CD4-positive, alpha-beta T cell treated with Interleukin-10 for 1 hour (primary cell): ENCODE results near the gene C1R.

ENCODE experiments used
- DNase-seq: peaks from one replicate; pipeline ENCODE4 v3.0.0-alpha.2; 2020

C1R gene

DNA sequence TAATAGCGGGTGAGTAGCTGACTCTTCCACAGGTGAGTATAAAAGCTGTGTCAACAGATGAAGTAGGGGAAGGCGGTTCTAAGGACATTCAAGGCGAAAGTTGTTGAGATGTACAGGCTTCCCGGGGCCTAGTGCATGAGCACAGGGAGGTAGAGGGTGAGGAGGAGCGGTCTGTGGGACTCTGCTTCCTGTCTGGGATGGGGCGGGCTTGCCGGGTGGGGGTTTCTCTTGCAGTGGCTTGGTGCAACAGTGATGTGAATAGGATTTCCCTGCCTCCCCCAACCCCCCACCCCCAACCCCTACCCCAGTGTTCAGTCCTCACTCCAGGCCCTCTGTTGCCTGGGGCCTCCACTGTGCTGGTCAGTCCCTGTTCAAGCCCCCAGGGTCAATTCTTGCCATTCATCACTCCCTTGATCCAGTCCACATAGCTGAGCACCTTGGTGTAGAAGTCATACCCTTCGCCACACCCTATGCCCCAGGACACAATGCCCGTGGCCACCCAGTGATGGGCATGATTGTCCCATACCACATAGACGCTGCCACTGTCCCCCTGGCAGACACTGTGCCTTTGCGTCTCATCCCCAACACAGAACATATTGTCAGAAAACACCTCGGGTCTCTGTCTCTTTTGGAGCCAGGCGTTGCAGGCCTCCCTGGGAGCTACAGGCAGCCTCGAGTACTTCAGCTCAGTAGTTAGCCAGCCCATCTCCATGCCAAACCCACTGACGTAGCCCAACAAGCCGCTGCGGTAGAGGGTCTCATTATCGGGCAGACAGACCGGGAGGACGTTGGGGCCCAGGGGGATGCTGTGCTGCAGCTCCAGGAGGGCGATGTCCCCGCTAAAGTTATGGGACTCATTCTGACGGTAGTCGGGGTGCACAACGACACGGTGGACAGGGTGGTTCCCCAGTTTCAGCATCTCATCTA, 4.0 kb upstream of the C1R start:
- DNase-seq: no peak

DNA sequence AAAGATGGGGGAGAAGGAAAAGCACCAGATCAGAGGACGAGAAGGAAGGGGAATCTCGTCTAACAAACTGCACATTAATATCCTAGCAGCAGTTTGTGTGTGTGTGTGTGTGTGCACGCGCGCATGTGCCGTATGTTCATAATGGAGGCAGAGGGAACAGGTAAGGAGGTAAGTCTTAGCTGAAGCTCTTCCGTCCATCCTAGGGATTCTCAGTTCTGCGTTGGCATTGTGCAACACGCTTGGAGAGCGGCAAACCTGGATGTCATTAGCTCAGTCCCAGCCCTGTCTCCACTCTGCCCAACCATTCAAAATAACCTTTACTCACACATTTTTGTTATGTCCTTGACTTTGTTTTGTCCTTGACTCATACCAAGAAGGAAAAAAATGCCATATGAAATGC, 1.6 kb upstream of the C1R start:
- no peak for DNase-seq

DNA sequence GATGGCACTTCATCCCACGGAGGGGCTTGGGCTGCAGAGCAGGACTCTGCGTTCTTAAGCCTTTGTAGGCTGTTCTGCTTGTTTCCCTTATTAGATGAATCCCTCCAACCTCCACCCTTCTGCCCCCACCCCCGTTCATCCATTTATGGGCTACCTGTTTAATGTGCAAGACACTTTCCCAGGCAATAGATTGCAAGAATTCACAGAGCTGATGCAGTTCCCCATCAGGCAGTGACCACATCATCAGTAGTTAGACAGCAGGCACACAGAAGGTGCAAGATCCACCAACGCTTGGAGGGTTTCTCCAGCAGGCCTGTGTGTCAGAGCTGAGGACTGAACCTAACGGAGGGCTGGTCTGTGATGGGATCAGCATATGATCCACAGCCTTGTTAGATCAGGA, 1.2 kb upstream of the C1R start:
- DNase-seq: no peak

DNA sequence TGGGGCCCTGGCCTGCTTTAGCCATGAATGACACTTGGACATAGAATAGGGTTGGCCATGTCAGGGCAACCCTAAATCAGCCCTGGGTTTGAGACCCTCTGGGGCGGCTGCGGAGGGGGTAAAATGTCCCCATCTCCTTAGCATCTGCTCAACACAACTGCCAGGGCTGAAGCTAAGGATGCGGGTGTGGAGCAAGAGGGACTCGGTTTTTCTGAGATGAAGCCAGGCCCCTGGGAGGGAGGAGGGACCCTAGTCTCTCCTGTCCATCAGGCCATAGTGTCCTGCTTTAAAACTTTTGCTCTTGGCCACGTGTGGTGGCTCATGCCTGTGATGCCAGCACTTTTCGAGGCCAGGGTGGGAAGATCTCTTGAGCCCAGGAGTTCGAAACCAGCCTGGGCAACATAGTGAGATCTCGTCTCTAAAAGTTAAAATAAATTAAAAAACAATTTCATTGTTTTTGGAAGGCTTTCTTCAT, 778 bp upstream of the C1R start:
- DNase-seq: no peak

DNA sequence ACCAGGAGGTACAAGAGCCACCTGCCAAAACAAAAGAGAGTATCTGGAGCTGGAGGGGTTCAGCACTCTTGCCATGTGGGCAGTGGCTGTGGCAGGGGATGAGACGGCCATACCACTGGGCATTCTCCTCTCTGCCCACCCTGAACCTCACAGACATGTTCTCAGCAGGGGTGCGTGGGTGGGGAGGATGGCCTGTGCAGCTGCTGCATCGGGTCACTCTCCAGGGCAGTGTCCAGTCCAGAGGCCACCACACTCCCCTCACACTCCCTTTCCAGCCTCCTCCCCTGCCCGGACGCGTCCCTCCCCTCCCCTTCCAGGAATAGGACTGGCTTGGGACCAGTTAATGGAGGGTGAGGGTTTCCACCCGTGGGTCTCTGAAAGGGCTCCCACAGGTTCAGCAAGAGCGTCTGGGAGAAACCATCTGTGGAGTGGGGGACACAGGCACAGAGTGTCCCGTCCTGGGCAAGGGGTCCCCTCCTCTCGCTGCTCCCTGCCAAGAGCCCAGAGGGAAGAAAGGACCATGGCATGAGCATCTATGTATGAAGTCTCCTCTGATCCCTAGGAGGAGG, 501 bp downstream of the C1R start:
- no peak for DNase-seq

DNA sequence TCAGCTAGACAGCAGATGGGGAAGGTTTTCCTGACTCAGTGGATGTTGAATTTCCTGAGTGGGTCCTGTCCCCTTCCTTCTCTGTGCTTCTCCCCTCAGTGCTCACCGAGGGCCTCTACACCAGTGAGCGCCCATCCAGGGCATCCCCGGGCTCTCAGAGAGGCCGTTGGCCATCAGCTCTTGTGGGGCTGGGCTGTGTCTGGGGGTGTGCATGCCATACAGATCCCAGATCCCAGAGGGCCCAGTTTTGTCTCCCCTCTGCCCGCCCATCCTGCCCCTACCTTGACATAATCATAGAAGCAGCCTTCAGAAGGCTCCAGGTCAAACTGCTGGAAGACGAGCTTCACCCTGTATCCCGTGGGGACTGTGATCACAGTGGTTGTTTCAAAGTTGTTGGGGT, 1.1 kb downstream of the C1R start:
- no peak for DNase-seq

DNA sequence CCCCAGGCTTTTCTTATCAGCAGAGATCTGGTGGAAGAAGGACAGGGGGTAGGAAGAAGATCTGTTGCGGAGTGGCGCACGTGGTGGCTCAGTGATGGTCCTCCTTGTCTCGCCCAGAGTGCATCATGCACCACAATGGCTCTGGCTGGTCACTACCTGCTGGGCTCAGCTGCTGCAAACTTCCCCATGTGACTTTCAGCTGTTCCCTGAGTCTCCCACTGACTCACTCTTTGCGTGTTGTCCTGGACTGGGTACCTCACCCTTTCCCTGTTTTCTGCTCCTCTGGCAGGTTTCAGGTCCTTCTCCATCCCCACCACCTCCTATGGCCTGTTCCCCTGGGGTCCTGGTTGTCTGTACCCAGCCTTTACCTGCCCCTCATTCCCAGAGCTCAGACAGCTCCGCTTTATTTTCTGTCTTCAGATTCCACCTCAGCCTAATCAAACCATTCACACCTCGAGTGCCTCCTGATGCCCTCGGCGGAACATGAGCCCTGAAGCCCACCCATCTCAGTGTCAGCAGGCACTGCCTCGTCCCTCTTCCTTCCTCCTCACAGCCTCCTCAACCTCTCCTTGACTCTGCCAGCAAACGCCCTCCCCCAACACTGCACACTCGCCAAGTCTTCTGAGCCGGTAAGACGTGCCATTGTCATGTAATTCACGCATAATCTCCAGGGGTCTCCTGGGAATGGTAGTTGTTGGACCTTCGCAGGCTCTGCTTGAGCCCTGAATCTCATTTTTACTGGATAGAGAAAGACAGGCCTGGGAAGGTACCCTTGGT, 1.8 kb downstream of the C1R start:
- DNase-seq: no peak

DNA sequence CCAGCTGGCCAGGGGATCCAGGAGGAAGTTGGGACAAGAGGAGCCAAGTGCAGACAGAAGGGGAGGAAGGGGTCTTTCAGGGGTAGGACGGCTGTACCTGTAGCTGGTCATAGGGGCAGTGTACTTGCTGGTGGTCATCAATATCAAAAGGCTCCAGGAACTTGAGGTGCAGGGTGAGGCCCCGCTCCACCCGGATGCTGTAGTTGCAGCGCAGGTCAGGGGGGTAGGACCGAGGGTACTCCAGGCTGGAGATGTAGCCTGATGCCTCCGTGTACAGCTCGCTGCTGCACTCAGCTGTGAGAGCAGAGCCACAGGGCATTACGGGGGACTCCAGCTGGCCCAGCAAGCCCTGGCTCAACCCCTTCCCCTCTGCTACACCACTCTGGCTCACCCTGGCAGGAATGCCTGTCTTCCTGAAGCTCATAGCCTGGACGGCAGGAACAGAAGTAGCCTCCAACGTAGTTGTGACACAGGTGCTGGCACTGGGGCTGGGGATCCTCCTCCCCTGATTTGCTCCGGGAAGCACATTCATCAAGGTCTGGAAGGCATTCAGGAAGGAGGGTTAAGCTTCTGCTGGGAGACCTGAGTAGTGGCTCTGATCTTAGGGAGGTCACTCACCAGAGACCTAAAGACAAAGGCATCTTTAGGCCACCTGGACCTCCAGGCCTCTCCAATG, 2.9 kb downstream of the C1R start:
- no peak for DNase-seq

DNA sequence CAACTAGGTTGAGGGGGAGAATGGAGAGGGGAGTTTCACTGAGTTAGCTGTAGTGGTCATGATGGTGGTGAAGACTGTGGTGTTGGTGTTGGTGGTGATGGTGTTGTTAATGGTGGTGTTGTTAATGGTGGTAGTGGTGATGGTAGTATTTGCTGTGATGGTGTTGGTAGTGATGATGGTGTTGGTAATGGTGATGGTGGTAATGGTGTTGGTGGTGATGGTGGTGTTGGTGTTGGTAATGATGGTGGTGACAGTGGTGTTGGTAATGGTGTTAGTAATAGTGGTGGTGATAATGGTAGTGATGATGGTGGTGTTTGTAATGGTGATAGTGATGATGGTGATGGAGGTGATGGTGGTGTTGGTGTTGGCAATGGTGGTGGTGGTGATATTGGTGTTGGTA, 9.1 kb downstream of the C1R start:
- DNase-seq: no peak

DNA sequence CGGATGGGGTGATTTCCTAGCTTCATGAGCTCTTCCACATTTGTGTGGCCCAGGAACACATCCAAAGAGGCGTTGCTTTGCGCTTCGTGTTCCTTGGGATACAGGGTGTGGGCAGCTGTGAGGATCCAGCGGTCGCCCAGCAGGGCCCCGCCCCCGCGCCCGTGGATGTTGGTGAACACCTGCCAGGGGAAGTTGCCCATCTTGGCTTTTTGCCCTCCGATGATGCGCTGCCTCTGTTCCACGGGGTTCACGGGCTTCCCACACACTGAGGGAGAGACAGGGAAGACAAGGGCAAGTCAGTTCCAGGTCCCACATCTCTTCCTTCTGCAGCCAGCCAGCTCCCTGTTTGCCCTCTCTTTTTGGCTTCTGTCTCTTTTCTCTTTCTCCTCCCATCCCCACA, 11.2 kb downstream of the C1R start:
- DNase-seq: no peak

DNA sequence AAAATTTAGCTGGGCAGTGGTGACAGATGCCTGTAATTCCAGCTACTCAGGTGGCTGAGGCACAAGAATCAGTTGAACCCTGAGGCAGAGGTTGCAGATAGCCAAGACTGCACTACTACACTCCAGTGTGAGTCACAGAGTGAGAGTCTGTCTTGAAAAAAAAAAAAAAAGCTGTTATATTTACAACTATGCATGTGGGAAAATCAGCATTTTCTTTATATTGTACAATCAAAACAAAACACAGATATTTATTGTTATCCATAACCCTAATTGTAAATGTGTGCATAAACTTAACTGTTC, 12.5 kb downstream of the C1R start:
- no peak for DNase-seq

DNA sequence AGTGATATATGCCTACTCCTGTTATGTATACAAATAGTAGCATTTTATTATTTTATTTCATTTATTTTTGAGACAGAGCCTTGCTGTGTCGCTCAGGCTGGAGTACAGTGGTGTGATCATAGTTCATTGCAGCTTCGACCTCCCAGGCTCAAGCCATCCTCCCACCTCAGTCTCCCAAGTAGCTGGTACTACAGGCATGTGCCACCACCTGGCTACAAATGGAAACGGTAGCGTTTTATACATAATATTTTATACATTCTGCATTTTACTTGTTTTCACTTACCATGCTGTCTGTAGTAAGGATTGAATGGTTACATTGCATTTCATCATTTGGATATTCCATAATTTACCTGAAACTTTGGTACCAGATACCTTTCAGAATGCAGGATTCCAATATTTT, 14.1 kb downstream of the C1R start:
- DNase-seq: no peak

DNA sequence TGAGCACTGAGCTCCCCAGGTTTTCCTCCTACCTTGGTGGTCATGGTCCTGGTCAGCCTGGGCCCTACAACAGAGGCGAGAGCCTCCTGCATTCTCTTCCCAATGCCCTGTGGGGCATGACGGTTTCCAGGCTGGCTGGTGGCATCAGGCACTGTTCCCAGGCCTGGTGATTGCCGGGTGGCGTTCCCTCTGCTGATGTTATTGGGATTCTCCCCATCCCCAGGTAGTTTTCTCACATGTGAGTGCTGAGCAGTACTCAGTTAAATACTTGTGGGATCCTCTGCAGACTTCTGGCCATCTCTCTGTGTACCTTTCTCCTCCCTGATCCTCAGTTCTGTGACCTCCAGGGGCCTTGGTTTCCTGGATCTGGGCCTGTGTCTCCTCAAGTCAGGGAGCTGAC, 15.8 kb downstream of the C1R start:
- no peak for DNase-seq

DNA sequence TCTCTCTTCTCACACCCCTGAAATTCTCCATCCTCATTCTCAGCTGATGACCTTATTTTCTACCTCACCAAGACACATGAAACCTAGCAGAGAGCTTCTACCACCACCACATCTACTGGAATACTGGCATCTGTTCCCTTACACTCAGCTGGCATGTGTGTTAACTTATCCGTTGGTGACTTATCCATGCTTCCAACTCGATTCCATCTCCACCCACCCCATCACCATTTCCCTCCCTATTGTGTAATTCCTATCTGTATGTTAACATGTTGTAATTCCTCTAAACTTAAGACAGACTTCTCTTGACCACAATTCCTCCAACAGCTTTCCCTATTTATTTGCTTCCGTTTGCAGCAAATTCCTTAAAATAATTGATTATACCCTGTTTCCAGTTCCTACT, 16.3 kb downstream of the C1R start:
- DNase-seq: no peak

DNA sequence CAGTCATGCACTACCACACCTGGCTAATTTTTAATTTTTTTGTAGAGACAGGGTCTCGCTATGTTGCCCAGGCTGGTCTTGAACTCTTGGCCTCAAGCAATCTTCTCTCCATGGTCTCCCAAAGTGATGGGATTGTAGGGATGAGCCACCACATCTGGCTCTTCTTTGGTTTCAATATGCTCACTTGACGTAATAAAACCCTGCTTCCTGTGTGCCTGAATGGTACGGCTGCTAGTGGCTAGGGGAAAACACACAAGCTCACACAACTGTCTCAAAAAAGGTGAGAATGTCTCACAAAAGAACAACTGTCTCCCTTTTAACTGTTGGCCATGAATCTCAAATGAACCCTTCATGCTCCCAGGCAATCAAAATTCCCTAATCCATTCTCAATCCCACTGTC, 16.7 kb downstream of the C1R start:
- no peak for DNase-seq

DNA sequence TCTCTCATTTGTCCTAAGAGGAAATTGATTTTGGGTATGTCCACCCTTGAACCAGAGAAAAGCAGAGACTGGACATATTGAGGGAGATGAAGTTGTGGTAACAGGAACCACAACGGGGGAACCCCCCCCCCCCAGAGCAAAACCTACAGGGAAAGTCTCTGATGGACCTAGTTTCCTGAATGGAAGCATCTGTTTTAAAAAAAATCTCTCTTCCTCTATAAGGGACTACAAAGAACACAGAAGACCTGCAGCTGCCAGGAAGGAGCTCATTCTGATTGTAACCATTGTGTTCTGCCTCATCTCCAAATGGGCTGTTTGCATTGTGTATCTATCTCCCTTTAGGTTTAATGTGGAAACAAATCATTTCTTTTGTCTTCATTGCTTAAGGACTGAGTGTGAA, 18.3 kb downstream of the C1R start:
- no peak for DNase-seq

DNA sequence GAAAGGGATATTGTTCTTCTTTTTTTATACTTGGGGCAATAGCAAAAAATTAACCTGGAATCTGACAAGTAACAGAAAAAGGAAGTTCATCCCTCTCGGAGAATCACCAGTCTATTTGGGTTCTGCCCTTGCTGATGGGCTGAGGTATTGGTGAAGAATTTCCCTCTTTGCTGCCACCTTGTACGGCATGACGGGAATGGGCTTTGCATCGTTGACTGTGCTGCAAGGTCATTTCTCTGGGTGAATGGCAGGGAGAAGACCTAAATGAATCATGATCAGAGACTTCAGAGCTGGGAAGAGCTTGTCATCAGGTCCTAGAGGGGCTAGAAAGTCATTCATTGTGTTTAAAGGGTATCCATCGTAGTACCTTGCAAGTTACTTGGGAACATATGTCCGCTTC, 19.7 kb downstream of the C1R start:
- no peak for DNase-seq

DNA sequence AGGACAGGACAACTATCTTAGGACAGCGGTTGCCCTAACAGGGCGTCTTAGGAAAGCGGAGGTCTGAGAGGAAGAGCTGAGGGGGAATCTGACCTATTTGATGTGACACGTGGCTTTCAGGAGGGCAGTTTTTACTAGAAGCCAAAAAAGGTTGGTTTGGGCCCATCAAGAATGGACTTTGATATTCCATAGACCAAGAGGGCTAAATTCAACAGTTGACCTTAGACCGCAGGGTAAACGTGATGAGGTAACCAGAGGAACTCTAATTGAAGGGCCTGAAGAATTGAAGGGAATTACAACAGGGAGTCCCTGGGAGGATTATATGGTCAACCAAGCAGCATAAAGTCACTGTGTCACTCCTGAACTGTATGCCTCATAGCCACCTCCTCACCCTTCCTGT, 20.2 kb downstream of the C1R start:
- DNase-seq: no peak

DNA sequence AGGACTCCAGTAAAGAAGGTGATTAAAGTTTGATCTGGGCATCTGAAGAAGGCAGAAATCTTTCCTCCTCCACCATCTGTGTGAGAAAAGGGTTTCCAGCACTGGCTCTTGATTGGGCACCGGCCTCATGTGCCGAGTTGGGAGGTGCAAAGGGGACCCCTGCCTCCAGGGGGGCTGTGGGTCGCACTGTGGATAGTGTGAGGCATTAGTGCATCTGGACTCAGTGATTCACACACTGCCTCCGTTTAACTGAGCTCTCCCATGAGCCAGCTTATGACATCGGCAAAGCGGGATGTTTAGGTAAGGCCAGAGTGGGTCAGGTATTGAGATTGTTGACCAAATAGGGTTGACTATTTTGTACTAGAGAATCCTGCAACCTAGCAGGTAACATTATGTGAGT, 22.9 kb downstream of the C1R start:
- no peak for DNase-seq

DNA sequence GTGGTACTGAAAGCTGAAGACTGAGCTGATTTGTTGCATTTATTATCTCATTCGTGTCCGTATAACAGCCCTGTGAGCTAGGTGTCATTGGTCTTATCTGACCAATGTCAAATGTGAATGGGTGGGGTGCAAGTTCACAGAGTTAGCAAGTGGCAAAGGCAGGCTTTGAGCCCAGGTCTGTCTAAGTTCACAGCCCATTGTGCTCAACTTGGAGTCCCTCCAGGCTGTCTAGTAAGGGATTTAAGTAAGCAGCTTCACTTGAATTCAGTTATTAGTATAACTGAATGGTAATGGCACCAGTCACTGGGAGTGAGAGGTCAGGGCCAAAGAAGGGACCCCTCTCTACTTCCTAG, 23.3 kb downstream of the C1R start:
- DNase-seq: no peak

DNA sequence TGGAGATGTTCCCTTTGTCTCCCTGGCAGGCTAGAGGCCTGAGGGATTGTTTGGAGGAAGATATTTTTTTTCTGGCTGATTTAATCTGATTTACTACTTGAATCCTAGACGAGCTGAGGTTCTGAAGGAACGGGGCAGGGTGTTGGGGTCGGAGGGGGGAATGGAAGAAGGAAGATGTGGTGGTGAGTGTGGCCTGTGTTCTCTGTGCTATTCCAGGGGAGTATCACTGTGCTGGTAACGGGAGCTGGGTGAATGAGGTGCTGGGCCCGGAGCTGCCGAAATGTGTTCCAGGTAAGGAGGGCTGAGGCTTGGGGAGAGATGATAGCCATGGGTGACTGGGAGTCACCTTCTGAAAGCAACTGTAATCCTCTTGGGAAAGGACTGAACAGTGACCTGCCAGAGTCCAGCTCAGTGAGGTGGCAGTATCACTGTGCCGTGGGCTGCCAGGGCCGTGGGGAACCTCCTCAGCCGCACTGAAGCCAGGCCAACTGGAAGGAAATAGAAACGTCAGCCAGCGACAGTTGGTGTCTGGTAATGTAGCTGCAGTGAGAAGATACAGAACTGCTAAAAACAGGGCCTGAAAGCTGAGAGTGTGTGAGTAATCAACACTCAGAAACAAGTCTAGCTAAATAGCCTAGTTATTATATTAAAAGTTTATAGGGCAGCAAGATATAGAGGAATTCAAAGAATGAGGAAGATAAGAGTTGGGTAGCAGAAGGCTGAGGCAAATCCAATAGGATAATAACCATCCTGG, 23.8 kb downstream of the C1R start:
- DNase-seq: no peak

DNA sequence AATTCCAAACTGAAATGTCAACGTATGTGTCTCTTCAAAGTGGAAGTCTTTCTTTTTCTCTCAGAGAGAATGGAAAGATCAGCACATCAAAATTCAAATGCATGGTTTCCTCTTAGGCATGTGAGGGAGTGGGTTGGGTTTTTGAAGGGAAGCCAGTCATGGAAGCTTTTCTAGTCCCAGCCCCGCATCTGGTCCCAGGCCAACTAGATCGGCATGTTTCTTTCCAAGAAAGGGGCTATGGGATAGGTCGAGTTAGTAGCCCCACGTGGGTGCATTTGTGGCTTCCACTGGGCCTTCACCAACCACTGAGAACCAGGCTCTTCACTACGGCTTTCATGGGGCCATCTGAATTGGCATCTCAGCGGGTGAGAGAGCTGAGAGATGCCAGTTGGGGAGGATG, 25.1 kb downstream of the C1R start:
- no peak for DNase-seq

DNA sequence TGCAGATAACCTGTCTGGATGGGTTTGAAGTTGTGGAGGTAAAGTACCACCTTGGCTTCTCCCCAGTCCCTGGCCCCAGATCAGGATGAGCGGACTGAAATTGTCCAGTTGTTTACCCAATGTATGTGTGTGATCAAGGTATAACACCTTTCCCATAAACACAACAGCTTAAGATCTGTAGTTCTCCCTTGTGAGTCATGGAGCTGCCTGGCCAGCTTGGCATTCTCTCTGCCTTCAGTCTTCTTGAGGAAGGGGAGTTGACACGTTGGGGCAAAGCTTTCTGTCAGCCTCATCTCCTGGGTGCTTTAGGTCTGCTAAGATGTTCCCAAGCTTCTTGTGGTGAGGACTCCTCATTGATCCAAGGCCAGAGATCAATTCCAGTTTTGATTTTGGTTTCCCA, 25.6 kb downstream of the C1R start:
- no peak for DNase-seq
